ENCODE results near the gene CDK5. TPM values are rescaled to one million over a fixed set of nuclear protein-coding genes. Genes with fewer than 3 reads are reported as not detected.

The CDK5 gene
- total RNA-seq, 1 donor from 2014 or later, result 47.9 TPM

DNA sequence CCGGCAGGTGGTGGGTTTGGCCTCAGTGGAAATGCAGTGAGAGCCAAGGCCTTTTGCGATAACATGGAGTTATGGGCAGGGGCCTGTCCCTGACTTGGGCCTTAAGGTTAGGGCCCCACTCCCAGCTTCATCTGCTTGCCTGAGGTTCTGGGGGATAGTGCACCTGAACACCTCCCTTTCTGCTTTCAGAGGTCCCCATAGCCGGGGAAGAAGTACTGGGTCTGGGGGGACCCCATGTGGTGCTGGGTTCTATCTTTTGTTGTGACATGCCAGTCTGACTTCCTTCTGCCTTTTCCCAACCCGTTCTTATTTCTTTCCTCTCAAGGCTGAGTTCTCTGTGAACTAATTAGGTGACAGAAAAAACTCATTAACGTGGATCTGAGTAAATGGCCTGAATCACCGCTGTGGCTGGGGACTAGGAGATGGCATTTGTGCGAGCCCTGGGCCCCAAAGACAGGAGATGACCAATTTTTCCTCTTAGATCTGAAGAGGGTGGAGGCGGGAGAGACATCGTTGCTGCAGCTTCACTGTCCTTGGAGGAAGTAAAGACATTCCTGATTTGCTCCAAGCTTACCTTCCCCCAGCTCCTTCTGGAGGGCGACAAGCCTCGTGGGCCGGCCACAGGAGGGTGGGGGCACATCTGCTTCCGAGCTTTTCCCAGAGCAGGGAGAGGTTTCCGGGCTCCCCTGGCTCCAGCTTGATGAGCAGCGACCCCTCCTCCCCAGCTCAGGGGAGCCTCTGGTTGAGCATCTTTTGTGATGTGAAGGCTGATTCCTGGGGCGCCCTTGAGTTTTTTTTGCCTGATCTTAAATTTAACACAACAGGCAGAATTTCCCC, 30.5 kb upstream of the CDK5 start:
- Mint-ChIP-seq H3K9me3 (ENCODE audit: unreplicated experiment) (no peaks in the 10 kb centered on the region), H3K36me3 (ENCODE audit: low read depth, unreplicated experiment) (peaks cover 5% of the 10 kb centered on the region), H3K4me1 (ENCODE audit: low read depth, unreplicated experiment) (peaks cover 34% of the 10 kb centered on the region), H3K27me3 (ENCODE audit: low read depth, unreplicated experiment) (no peaks in the 10 kb centered on the region), H3K4me3 (ENCODE audit: unreplicated experiment) (peak overlapping the region; percentile 88), H3K27ac (ENCODE audit: unreplicated experiment) (peak overlapping the region; percentile 83)
- peaks cover 65% of the 10 kb centered on the region for H3K79me2 ChIP-seq (ENCODE audit: insufficient read depth, low read length)
- H3K36me3 ChIP-seq (ENCODE audit: insufficient read depth, low read length), result no peaks in the 10 kb centered on the region
- FAIRE-seq, result no peak
- no peaks in the 10 kb centered on the region for H3K27me3 ChIP-seq (ENCODE audit: insufficient read depth, low read length)
- no peak for TF ChIP-seq EZH2 (IDR thresholded peaks at IDR 0.05; ENCODE audit: insufficient read depth, low read length)
- TF ChIP-seq, protein P1, sequence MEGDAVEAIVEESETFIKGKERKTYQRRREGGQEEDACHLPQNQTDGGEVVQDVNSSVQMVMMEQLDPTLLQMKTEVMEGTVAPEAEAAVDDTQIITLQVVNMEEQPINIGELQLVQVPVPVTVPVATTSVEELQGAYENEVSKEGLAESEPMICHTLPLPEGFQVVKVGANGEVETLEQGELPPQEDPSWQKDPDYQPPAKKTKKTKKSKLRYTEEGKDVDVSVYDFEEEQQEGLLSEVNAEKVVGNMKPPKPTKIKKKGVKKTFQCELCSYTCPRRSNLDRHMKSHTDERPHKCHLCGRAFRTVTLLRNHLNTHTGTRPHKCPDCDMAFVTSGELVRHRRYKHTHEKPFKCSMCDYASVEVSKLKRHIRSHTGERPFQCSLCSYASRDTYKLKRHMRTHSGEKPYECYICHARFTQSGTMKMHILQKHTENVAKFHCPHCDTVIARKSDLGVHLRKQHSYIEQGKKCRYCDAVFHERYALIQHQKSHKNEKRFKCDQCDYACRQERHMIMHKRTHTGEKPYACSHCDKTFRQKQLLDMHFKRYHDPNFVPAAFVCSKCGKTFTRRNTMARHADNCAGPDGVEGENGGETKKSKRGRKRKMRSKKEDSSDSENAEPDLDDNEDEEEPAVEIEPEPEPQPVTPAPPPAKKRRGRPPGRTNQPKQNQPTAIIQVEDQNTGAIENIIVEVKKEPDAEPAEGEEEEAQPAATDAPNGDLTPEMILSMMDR (IDR thresholded peaks at IDR 0.05; ENCODE audit: insufficient read depth, low read depth, low read length), result no peak
- H3K9me3 ChIP-seq (ENCODE audit: insufficient read depth, low read depth, low read length), result no peaks in the 10 kb centered on the region
- no peak overlapping the region for H2AFZ ChIP-seq (ENCODE audit: low read depth, low read length)
- H3K4me3 ChIP-seq (ENCODE audit: insufficient read depth, low read depth, low read length), result peak overlapping the region; percentile 83
- no peak for DNase-seq (ENCODE audit: low read depth)
- H3K27ac ChIP-seq (ENCODE audit: low read depth, low read length), result peak overlapping the region; percentile 61
- peak overlapping the region; percentile 82 for H3K9ac ChIP-seq (ENCODE audit: low read length)
- H4K20me1 ChIP-seq (ENCODE audit: insufficient read depth, low read length), result peaks cover 61% of the 10 kb centered on the region
- peaks cover 32% of the 10 kb centered on the region for H3K4me1 ChIP-seq (ENCODE audit: insufficient read depth, low read length)
- H3K4me2 ChIP-seq (ENCODE audit: low read length), result peak overlapping the region; percentile 99

DNA sequence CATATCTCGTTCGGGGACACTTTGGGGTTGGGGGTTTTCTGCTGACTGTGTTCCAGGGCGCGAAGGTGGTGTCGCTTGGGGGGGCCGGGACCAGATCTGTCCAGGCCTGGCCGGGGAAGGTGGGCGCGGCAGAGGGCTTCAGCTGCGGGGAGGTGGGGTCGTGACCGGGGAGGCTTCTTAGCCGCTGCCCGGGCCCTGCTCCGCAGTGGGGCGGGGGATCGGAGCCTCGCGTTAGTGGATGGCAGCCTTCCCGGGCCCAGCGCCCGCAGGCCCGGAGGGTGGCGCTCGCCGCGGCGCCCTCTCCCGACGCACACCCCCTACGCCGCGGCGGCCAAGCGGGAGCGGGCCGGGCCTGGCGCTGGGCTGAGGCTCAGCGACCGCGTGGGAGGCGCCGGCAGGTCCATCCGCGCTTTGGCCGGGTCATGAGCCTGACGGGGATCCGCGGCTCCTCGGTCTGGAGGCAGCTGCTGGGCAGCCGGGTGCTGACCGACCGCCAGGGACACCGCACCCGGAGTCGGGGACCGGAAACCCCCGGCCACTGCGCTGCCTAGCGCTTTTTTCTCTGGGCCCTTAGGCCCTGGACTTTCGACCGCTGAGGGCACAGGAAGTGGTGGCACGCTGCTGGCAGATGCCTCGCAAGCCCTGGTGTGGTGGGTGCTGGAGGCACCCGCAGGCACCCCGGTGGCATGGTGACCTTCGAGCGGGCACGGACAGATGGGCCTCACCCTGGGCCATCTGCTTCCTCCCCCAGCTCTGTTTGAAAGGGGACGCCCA, 29.7 kb upstream of the CDK5 start:
- TF ChIP-seq EZH2 (IDR thresholded peaks at IDR 0.05; ENCODE audit: insufficient read depth, low read length), result no peak
- TF ChIP-seq, protein P1 (IDR thresholded peaks at IDR 0.05; ENCODE audit: insufficient read depth, low read depth, low read length), result no peak
- Histone ChIP-seq H3K4me2 (ENCODE audit: low read length) (peak overlapping the region; percentile 99), H3K4me1 (ENCODE audit: insufficient read depth, low read length) (peaks cover 36% of the 10 kb centered on the region), H3K27ac (ENCODE audit: low read depth, low read length) (peak overlapping the region; percentile 59), H2AFZ (ENCODE audit: low read depth, low read length) (peak overlapping the region; percentile 63), H3K79me2 (ENCODE audit: insufficient read depth, low read length) (peaks cover 61% of the 10 kb centered on the region), H3K9me3 (ENCODE audit: insufficient read depth, low read depth, low read length) (no peaks in the 10 kb centered on the region), H3K27me3 (ENCODE audit: insufficient read depth, low read length) (no peaks in the 10 kb centered on the region), H3K9ac (ENCODE audit: low read length) (peak overlapping the region; percentile 82), H4K20me1 (ENCODE audit: insufficient read depth, low read length) (peaks cover 53% of the 10 kb centered on the region), H3K36me3 (ENCODE audit: insufficient read depth, low read length) (no peaks in the 10 kb centered on the region), H3K4me3 (ENCODE audit: insufficient read depth, low read depth, low read length) (peak overlapping the region; percentile 83)
- DNase-seq (ENCODE audit: low read depth) (peak; percentile 34), FAIRE-seq (no peak)
- H3K27me3 Mint-ChIP-seq (ENCODE audit: low read depth, unreplicated experiment), result no peaks in the 10 kb centered on the region
- peak overlapping the region; percentile 92 for H3K4me3 Mint-ChIP-seq (ENCODE audit: unreplicated experiment)
- H3K4me1 Mint-ChIP-seq (ENCODE audit: low read depth, unreplicated experiment), result peaks cover 35% of the 10 kb centered on the region
- peaks cover 4% of the 10 kb centered on the region for H3K36me3 Mint-ChIP-seq (ENCODE audit: low read depth, unreplicated experiment)
- peak overlapping the region; percentile 83 for H3K27ac Mint-ChIP-seq (ENCODE audit: unreplicated experiment)
- H3K9me3 Mint-ChIP-seq (ENCODE audit: unreplicated experiment), result no peaks in the 10 kb centered on the region
